Measurements from ENCODE around the gene MIPOL1.

DNA sequence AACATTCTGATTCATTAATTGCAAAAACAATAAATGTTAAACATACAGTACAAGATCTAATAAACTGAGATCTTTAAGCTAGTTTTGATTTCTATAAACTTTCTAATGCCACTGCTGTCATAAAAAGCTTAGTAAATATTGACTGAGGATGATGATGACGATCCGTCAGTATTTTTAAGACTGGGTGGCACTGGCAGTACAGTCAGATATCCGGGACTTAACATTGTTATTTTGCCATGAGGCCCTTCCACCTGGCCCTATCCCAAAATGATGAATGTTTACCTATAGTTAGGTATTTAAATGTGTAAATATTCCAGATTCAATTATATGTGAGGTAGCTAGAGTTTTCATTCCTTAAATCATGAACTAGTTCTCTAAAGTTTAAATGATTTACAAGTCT, 238.8 kb downstream of the MIPOL1 start:
- TF ChIP-seq, protein P1, sequence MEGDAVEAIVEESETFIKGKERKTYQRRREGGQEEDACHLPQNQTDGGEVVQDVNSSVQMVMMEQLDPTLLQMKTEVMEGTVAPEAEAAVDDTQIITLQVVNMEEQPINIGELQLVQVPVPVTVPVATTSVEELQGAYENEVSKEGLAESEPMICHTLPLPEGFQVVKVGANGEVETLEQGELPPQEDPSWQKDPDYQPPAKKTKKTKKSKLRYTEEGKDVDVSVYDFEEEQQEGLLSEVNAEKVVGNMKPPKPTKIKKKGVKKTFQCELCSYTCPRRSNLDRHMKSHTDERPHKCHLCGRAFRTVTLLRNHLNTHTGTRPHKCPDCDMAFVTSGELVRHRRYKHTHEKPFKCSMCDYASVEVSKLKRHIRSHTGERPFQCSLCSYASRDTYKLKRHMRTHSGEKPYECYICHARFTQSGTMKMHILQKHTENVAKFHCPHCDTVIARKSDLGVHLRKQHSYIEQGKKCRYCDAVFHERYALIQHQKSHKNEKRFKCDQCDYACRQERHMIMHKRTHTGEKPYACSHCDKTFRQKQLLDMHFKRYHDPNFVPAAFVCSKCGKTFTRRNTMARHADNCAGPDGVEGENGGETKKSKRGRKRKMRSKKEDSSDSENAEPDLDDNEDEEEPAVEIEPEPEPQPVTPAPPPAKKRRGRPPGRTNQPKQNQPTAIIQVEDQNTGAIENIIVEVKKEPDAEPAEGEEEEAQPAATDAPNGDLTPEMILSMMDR (IDR thresholded peaks at IDR 0.05): no peak
- no peak for TF ChIP-seq EZH2phosphoT487 (IDR thresholded peaks at IDR 0.05)
